SH-SY5Y (cell line): ENCODE data around the gene G3BP1.

ENCODE experiments used
- GATA2 ChIP-seq: IDR thresholded peaks from 2 replicates; pipeline ENCODE4 v1.6.1; 2011; ENCODE audit warnings: mild to moderate bottlenecking, low read depth, low read length
- GATA3 ChIP-seq: IDR thresholded peaks from 2 replicates; pipeline ENCODE4 v1.6.1; 2011; ENCODE audit warnings: low read depth, mild to moderate bottlenecking, low read length, moderate library complexity

Gene G3BP1

GRCh38 chr5:151771259-151772028 is at the start of gene G3BP1:
TSS of gene G3BP1 (plus strand) at chr5:151771954. CDS start at chr5:151786621, 14,667 bp downstream.
- TF ChIP-seq GATA2 (no peak), GATA3 (no peak)

GRCh38 chr5:151722546-151722945 is 49.2 kb upstream of the G3BP1 start:
- TF ChIP-seq GATA3, result no peak

- TF ChIP-seq GATA3, result no peak
These were observed 47.4 kb upstream of the G3BP1 start for GRCh38 chr5:151724360-151724759.

GRCh38 chr5:151729597-151729996 is 42.2 kb upstream of the G3BP1 start:
- TF ChIP-seq GATA2, result peak; percentile 69

DNA sequence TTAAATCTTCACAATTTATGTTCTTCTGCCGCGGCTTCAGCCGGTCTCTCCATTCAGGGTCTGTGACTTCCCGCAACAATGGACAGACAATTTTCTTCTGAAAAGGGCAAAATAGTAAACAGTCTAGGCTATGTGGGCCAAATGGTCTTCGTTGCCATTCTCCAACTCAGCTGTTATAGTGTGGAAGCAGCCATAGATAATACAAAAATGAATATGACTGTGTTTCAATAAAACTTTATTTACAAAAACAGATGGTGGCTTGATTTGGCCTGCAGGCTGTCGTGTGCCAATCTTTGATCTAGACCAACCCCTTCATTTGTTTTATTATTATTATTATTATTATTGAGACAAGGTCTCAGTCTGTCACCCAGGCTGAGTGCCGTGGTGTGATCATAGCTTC is 41.4 kb upstream of the G3BP1 start:
- TF ChIP-seq GATA2, result no peak
- no peak for TF ChIP-seq GATA3

DNA sequence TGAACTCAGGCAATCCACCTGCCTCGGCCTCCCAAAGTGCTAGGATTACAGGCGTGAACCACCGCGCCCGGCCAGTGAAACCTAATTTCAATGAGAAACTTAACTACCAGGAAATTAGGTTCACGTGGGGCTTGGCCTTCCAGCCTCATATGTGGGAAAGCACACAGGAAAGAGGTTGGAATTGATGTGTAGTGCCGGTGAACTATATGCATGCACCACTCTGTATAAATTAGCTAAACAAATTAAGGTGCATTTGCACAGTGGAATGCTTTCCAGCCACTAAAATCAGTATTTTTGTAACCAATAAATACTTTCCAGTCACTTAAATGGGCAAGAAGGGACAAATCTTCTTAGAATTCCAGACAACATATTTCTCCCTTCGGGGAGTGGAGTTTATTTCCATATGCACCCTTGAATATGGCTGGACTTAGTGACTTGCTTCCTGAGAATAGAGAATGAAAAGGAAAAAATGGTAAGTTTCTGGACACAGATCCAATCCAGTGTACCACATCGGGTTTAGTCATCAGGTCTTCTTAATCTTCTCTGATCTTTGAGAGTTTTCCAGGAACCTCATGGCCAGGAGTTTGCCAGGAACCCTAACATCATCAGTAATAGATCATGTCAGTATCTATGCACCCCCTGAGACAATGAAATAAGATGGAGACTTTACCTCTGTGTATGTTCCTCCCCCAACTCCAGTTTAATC is 38.2 kb upstream of the G3BP1 start:
- TF ChIP-seq GATA3 (no peak), GATA2 (no peak)

GRCh38 chr5:151734064-151734408 is 37.7 kb upstream of the G3BP1 start:
- TF ChIP-seq GATA3, result no peak
- TF ChIP-seq GATA2, result no peak

DNA sequence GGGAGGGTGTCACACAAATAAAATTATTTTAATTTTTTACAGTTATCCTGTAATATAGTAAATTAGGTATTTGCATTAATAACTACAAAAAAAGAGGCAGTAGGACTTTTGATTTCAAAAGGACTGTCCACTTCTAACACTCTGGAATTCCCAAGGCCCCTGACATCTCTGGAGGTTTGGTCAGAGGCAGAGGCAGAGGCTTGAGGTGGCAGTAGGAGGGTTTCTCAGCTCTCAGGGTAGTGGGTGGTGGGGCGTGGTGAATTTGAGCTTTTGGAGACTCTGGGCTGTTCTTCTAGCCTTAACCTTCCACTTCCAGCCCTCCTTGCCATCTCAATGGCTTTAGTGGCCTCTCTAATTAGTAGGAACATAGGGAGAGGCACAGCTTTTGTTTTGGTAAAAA is 36.1 kb upstream of the G3BP1 start:
- TF ChIP-seq GATA3 (no peak), GATA2 (no peak)

GRCh38 chr5:151737431-151737830 is 34.3 kb upstream of the G3BP1 start:
- TF ChIP-seq GATA2 (no peak), GATA3 (no peak)

DNA sequence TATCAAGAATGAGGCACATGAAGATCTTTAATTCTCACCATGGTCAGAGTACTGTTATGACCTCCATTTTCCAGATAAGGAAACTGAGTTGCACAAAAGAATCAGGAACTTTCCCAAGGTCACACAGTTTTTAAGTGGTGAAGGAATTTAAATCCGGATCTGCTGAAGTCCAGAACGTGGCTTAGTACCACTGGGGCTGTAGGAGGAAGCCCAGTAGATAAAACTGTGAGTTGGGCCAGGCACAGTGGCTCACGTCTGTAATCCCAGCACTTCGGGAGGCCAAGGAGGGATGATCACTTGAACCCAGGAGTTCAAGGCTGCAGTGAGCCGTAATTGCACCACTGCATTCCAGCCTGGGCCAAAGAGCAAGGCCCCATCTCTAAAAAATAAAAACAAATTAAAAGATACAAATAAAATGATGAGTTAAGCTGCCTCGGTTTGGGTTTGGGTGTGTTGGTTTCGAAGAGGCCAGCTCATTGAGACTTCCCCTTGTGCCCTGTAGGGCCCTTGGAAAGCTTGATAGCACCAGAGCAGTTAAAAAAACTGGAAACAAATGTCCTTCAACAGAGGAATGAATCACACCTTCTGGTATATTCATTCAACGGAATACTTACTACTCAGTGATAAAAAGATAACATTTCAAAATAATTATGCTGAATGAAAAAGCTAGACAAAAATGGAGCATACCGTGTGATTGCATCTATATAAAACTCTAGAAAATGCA is 33.5 kb upstream of the G3BP1 start:
- TF ChIP-seq GATA2 (no peak), GATA3 (no peak)

DNA sequence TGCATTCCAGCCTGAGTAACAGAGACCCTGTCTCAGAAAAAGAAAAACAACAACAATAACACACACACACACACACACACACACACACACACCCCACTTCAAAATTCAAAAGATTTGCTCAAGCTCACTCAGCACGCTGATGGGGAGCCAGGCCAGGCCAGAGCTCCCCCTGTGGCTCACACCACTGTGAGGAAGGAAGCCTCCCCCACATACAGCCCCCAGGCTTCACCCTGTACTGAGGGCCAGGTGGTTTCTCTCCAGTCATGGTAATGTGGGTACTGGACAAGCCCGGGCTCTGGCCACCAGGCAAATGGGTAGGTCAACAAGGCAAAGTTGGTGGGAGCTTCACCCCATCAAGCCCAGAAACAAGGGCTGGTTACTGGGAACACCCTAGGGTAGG is 32.4 kb upstream of the G3BP1 start:
- TF ChIP-seq GATA2, result no peak
- no peak for TF ChIP-seq GATA3

DNA sequence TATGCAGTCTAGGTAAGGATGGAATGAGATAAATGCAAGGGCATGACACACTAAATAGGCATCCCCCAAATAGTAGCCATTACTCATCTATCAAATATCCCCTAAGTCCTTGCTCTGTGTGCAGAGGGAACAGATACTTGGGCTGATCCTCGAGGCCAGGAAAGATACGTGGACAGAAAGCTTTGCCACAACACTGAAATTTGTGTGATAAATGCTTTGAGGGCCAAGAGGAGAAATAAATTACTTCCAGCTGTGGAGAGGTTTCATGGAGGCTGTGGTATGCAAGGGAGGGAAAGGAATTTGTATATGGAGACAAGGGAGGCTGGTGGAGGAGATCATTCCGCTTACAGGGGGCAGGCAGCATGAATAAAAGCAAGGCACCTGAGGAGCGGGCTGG is 31.8 kb upstream of the G3BP1 start:
- TF ChIP-seq GATA3, result no peak
- peak; percentile 41 for TF ChIP-seq GATA2

GRCh38 chr5:151740336-151740942 is 31.3 kb upstream of the G3BP1 start:
- no peak for TF ChIP-seq GATA3
- TF ChIP-seq GATA2, result no peak

DNA sequence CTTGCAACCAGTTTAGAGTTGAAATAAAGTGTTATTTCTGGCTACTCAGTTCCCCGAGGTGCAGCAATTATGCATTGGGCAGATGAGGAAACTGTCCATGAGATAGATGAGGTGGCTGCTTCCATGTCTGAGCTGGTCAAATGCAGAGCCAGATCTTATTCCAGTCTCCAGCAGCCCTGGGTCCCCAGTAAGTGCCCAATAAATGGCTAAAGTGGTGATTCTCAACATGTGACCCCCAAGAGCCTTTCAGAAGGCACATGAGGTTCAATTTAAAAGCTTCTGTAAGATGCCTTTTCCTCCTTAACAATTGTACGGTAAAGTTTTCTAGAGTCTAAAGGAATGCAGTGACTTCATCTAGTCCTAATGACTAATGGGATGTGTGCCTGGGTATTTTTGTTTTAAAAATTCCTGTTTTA is 30.8 kb upstream of the G3BP1 start:
- TF ChIP-seq GATA2 (no peak), GATA3 (no peak)

GRCh38 chr5:151741678-151742423 is 29.9 kb upstream of the G3BP1 start:
- TF ChIP-seq GATA3, result no peak
- no peak for TF ChIP-seq GATA2
